ENCODE measurements around the gene NECTIN2. TPM values are rescaled to one million over a fixed set of nuclear protein-coding genes. Genes with fewer than 3 reads are reported as not detected.
"Not testable (repeated sequence)": the region's sequence is repeated elsewhere in the genome, so short reads cannot be mapped to it uniquely, and the experiment has no call there.

The NECTIN2 gene
- total RNA-seq, 1 experiment from 2014 or later: 115 TPM

DNA sequence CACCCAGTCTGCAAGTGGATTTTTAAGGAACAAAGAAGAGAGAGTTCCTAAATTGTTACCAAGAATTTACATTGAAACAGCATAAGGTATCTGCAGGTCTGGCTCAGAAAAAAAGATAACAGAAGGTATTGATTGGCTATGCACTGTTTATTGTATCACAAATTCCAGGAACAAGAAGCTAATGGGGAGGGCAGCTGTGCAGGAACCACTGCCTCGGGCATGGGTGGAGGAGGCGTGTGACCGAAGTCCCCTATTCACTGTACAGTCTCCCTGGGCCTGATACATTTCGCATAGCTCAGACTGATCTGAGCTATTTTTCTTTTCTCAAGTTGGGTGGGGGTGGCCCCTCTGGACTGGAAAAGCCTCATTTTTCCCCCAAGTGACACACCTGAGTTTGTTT lies 11.7 kb downstream of the NECTIN2 start:
- Histone ChIP-seq H3K4me1 (replicated peaks; ENCODE audit: insufficient read depth) (no peaks in the 10 kb centered on the region), H3F3A (ENCODE audit: insufficient read depth, low read depth) (0 out of 2 replicates have a peak, but pooled peaks cover 8% of the 10 kb centered on the region), H3K27ac (no peak overlapping the region), H3K9me3 (ENCODE audit: insufficient read depth, low read depth) (no peaks in the 10 kb centered on the region), H3K4me3 (no peak overlapping the region), H4K20me1 (ENCODE audit: insufficient read depth) (peaks cover 49% of the 10 kb centered on the region), H3K36me3 (ENCODE audit: low read depth) (peaks cover 16% of the 10 kb centered on the region), H3K9me2 (ENCODE audit: insufficient read depth) (no peaks in the 10 kb centered on the region), H2AFZ (no peak overlapping the region), H3K27me3 (ENCODE audit: insufficient read depth, low read depth) (no peaks in the 10 kb centered on the region), H3K79me2 (ENCODE audit: low read depth) (peaks cover 54% of the 10 kb centered on the region), H3K4me2 (no peak overlapping the region)
- intact Hi-C loops (cut with micrococcal nuclease; ENCODE audit: unreplicated experiment): no loop called here
- TF ChIP-seq, protein P1, sequence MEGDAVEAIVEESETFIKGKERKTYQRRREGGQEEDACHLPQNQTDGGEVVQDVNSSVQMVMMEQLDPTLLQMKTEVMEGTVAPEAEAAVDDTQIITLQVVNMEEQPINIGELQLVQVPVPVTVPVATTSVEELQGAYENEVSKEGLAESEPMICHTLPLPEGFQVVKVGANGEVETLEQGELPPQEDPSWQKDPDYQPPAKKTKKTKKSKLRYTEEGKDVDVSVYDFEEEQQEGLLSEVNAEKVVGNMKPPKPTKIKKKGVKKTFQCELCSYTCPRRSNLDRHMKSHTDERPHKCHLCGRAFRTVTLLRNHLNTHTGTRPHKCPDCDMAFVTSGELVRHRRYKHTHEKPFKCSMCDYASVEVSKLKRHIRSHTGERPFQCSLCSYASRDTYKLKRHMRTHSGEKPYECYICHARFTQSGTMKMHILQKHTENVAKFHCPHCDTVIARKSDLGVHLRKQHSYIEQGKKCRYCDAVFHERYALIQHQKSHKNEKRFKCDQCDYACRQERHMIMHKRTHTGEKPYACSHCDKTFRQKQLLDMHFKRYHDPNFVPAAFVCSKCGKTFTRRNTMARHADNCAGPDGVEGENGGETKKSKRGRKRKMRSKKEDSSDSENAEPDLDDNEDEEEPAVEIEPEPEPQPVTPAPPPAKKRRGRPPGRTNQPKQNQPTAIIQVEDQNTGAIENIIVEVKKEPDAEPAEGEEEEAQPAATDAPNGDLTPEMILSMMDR (conservative IDR thresholded peaks at IDR 0.05): no peak
- TF ChIP-seq EZH2 (IDR thresholded peaks at IDR 0.05; ENCODE audit: low read depth): no peak
- DNase-seq: no peak
- ChIA-PET POLR2A (ENCODE audit: unreplicated experiment) (no interaction called here), CTCF (interaction anchor here (0.5 to 1.3 kb wide), 2 partner anchors 12 to 23 kb away, joined by 3 to 9 read pairs; no protein-coding TSS in a partner anchor)
- BruUV-seq (replicated peaks): no TSS peak

DNA sequence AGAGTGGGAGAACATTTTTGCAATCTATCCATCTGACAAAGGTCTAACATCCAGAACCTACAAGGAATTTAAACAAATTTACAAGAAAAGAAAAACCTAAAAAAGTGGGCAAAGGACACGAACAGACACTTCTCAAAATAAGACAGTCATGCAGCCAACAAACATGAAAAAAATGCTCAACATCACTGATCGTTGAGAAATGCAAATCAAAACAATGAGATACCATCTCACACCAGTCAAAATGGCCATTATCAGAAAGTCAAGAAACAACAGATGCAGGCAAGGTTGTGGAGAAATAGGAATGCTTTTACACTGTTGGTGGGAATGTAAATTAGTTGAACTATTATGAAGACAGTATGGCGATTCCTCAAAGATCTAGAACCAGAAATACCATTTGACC lies 15.5 kb downstream of the NECTIN2 start:
- H2AFZ ChIP-seq; H3K9me2 ChIP-seq (ENCODE audit: insufficient read depth); H3K9me3 ChIP-seq (ENCODE audit: insufficient read depth, low read depth); BruUV-seq (replicated peaks); H3K27ac ChIP-seq; POLR2A ChIA-PET (ENCODE audit: unreplicated experiment); H3K4me1 ChIP-seq (replicated peaks; ENCODE audit: insufficient read depth); CTCF ChIA-PET; H3F3A ChIP-seq (ENCODE audit: insufficient read depth, low read depth); H3K4me2 ChIP-seq; intact Hi-C loops (cut with micrococcal nuclease; ENCODE audit: unreplicated experiment); H3K27me3 ChIP-seq (ENCODE audit: insufficient read depth, low read depth); H3K4me3 ChIP-seq; DNase-seq: not testable (repeated sequence)
- Histone ChIP-seq H3K79me2 (ENCODE audit: low read depth) (peaks cover 31% of the 10 kb centered on the region), H4K20me1 (ENCODE audit: insufficient read depth) (peaks cover 35% of the 10 kb centered on the region), H3K36me3 (ENCODE audit: low read depth) (peaks cover 22% of the 10 kb centered on the region)

DNA sequence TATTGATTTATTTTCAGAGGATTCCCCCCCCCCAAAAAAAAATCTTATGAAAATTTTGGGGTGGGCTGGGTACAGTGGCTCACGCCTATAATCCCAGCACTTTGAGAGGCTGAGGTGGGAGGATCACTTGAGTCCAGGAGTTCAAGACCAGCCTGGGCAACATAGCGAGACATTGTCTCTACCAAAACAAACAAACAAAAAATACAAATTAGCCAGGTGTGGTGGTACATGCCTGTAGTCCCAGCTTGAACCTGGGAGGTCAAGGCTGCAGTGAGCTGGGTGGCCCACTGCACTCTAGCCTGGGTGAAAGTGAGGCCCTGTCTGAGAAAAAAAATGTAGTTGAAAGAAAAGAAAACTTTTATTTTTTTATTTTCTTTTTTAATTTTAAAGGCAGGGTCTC lies 17.9 kb downstream of the NECTIN2 start:
- H4K20me1 ChIP-seq (ENCODE audit: insufficient read depth): peaks cover 15% of the 10 kb centered on the region
- no peaks in the 10 kb centered on the region for H3K27me3 ChIP-seq (ENCODE audit: insufficient read depth, low read depth)
- BruUV-seq (replicated peaks): no TSS peak
- H3K9me2 ChIP-seq (ENCODE audit: insufficient read depth): no peaks in the 10 kb centered on the region
- peaks cover 22% of the 10 kb centered on the region for H3K36me3 ChIP-seq (ENCODE audit: low read depth)
- no peaks in the 10 kb centered on the region for H3K4me1 ChIP-seq (replicated peaks; ENCODE audit: insufficient read depth)
- no peaks in the 10 kb centered on the region for H3K9me3 ChIP-seq (ENCODE audit: insufficient read depth, low read depth)
- no peak overlapping the region for H3K27ac ChIP-seq
- H2AFZ ChIP-seq: no peak overlapping the region
- no peak overlapping the region for H3K4me2 ChIP-seq
- DNase-seq: no peak
- intact Hi-C loops (cut with micrococcal nuclease; ENCODE audit: unreplicated experiment): no loop called here
- ChIA-PET POLR2A (ENCODE audit: unreplicated experiment) (no interaction called here), CTCF (interaction anchor here (0.7 kb wide), 1 partner anchor 1049 kb away, joined by 4 read pairs; no protein-coding TSS in a partner anchor)
- 0 out of 2 replicates have a peak, but pooled peaks cover 11% of the 10 kb centered on the region for H3K79me2 ChIP-seq (ENCODE audit: low read depth)
- no peak overlapping the region for H3K4me3 ChIP-seq
- TF ChIP-seq EZH2 (IDR thresholded peaks at IDR 0.05; ENCODE audit: low read depth): no peak
- TF ChIP-seq, protein P1 (conservative IDR thresholded peaks at IDR 0.05): no peak
- peaks cover 15% of the 10 kb centered on the region; the same call in 1 of the 2 replicates for H3F3A ChIP-seq (ENCODE audit: insufficient read depth, low read depth)

DNA sequence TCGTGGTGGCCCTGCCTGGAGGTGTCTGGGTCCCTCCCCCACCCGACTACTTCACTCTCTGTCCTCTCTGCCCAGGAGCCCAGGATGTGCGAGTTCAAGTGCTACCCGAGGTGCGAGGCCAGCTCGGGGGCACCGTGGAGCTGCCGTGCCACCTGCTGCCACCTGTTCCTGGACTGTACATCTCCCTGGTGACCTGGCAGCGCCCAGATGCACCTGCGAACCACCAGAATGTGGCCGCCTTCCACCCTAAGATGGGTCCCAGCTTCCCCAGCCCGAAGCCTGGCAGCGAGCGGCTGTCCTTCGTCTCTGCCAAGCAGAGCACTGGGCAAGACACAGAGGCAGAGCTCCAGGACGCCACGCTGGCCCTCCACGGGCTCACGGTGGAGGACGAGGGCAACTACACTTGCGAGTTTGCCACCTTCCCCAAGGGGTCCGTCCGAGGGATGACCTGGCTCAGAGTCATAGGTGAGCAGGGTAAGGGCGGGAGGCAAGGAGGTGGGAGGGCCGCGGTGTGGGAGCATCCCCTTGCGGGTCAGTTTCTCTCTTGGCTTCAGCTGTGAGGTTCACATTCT lies 19.2 kb downstream of the NECTIN2 start:
- CTCF ChIA-PET: no interaction called here
- peaks cover 18% of the 10 kb centered on the region; the same call in 1 of the 2 replicates for H3F3A ChIP-seq (ENCODE audit: insufficient read depth, low read depth)
- no peaks in the 10 kb centered on the region for H3K9me3 ChIP-seq (ENCODE audit: insufficient read depth, low read depth)
- no peaks in the 10 kb centered on the region for H3K27me3 ChIP-seq (ENCODE audit: insufficient read depth, low read depth)
- TF ChIP-seq, protein P1 (conservative IDR thresholded peaks at IDR 0.05): no peak
- TF ChIP-seq EZH2 (IDR thresholded peaks at IDR 0.05; ENCODE audit: low read depth): no peak
- H3K4me2 ChIP-seq: no peak overlapping the region
- no peak overlapping the region for H3K4me3 ChIP-seq
- no peak for DNase-seq
- intact Hi-C loops (cut with micrococcal nuclease; ENCODE audit: unreplicated experiment): no loop called here
- no peaks in the 10 kb centered on the region for H3K9me2 ChIP-seq (ENCODE audit: insufficient read depth)
- POLR2A ChIA-PET (ENCODE audit: unreplicated experiment): no interaction called here
- H3K36me3 ChIP-seq (ENCODE audit: low read depth): peaks cover 19% of the 10 kb centered on the region
- H2AFZ ChIP-seq: no peak overlapping the region
- no peaks in the 10 kb centered on the region for H3K4me1 ChIP-seq (replicated peaks; ENCODE audit: insufficient read depth)
- H4K20me1 ChIP-seq (ENCODE audit: insufficient read depth): peaks cover 15% of the 10 kb centered on the region
- BruUV-seq (replicated peaks): no TSS peak
- H3K79me2 ChIP-seq (ENCODE audit: low read depth): 0 out of 2 replicates have a peak, but pooled peaks cover 11% of the 10 kb centered on the region
- no peak overlapping the region for H3K27ac ChIP-seq
